Measurements from ENCODE around the gene KLHL40.

Gene KLHL40

DNA sequence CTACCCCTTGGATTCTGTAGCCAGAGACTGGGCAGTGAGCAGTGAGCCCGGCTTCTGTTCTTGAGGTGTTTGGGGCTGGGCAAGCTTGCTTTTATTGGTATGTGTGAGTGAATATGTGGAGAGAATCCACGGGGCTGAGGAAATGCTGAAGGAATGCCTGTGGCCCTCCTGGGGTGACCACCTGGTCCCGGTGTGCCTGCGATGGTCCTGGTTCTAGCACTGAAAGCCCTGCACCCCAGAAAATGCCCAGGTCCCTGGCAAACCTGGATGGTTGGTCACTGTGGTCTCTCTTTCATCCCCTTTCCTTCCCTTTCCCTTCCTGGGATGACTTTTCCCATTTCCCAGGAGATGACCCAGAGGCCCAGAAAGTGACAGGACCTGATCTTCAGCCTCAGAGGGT lies 27.7 kb upstream of the KLHL40 start:
- no peak for DNase-seq

DNA sequence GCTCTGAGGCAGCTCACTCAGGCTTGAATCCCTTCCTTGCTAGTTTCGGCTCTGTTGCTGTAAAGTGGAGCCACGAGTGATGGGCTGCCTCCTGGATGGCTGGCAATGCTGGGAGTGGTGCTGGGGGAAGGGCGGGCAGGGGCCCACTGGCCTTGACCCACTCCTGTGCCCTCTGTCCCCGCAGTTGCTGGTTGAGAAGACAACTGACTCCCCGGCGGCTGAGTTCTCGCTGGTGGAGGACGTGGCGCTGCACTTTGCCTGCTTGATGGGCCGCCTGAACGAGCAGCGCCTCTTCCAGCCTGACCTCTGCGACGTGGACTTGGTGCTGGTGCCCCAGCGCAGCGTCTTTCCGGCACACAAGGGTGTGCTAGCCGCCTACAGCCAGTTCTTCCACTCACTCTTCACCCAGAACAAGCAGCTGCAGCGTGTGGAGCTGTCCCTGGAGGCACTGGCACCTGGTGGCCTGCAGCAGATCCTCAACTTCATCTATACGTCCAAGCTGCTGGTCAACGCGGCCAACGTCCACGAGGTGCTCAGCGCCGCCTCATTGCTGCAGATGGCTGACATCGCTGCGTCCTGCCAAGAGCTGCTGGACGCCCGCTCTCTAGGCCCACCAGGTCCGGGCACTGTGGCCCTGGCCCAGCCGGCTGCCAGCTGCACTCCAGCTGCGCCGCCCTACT lies 27.1 kb upstream of the KLHL40 start:
- no peak for DNase-seq

DNA sequence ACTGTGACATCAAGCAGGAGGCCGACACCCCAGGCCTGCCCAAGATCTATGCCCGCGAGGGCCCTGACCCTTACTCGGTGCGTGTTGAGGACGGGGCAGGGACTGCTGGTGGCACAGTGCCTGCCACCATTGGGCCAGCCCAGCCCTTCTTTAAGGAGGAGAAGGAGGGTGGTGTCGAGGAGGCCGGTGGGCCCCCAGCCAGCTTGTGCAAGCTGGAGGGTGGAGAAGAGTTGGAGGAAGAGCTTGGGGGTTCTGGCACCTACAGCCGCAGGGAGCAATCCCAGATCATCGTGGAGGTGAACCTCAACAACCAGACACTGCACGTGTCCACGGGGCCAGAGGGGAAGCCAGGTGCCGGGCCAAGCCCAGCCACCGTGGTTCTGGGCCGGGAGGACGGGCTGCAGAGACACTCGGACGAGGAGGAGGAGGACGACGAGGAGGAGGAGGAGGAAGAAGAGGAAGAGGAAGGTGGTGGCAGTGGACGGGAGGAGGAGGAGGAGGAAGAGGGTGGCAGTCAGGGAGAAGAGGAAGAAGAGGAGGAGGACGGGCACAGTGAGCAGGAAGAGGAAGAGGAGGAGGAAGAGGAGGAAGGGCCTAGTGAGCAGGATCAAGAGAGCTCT lies 26.5 kb upstream of the KLHL40 start:
- DNase-seq = no peak

DNA sequence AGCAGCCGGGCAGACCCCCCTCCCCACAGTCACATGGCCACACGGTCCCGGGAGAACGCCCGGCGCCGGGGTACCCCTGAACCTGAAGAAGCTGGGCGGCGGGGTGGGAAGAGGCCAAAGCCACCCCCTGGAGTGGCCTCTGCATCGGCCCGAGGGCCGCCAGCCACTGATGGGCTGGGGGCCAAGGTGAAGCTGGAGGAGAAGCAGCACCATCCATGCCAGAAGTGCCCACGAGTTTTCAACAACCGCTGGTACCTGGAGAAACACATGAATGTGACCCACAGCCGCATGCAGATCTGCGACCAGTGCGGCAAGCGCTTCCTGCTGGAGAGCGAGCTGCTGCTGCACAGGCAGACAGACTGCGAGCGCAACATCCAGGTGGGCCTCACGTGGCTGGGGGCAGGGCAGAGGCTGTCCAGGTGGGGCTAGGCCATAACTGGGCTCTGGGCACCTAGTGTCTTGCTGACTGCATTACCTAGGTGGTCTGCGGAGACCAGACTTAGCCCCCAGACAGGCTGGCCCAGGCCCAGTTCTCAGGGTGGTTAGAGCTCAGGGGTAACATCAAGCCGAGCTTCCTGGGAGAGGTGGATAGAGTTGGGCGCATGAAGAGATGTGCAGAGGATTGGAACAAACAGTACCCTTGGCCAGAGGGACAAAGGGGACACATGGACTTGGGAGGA lies 25.7 kb upstream of the KLHL40 start:
- no peak for DNase-seq

DNA sequence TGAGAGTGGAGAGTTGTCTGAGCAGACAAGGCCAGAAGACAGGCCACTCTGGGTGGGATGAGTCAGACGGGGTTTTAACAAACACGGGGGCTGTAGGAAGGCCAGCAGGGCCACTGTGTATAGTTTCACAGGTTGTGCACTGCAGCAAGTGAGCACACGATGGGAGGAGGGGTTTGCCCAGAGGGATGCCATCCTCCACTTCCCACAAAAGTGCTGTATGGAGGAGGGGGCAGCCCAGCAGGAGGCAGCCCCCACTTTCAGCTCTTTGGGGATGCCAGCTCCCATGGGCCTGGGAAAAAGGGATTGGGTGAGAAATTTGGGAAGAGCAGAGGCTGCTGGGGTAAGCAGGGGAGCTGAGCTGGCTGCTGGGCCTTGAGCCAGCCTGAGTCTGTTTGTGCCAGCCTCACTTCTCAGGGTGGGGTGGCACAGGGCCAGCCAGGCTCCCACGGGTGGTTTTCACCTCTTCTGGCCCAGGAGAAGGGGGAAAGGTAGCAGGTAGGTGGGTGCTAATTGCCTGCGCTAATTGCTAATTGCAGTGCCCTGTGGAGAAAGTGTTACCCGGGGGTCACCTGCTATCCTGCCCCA lies 25.1 kb upstream of the KLHL40 start:
- no peak for DNase-seq

DNA sequence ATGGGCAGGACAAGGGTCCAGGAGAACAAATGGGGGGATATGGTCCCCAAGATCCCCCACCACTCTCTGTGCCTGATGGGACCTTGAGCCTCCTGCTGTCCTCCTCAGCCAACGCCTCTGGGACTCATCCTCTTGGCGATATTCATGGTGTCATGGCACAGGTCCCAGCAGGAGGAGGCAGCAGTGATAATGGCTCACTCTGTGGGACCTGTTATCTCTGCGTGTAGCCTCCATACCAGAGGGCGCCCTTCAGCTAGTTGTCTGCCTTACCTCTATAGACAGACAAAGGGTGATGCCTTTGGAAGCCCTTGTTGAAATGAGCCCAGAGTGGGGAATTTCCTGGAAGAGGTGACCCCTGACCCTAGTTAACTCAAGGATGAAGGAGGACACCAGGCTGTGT lies 24.4 kb upstream of the KLHL40 start:
- DNase-seq = no peak

DNA sequence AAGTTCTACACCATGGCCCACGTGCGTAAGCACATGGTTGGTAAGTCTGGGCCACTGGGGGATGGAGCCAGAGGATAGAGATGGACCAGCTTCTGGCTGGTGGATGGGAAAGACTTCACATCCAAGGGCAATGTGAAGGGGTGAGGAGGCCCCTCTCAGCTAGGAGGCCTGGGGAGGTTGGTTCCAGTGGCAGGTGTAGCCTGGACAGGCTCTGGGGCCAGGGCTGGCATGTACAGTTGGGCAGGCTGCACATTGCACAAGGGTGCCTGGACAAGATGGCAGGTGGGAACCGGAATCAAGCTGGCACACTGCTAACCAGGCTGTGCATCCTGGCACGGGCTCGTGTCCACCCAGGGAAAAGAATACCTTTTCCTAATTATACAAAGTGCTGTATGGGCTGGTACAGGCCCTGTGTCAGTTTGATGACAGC lies 23.7 kb upstream of the KLHL40 start:
- DNase-seq = no peak

DNA sequence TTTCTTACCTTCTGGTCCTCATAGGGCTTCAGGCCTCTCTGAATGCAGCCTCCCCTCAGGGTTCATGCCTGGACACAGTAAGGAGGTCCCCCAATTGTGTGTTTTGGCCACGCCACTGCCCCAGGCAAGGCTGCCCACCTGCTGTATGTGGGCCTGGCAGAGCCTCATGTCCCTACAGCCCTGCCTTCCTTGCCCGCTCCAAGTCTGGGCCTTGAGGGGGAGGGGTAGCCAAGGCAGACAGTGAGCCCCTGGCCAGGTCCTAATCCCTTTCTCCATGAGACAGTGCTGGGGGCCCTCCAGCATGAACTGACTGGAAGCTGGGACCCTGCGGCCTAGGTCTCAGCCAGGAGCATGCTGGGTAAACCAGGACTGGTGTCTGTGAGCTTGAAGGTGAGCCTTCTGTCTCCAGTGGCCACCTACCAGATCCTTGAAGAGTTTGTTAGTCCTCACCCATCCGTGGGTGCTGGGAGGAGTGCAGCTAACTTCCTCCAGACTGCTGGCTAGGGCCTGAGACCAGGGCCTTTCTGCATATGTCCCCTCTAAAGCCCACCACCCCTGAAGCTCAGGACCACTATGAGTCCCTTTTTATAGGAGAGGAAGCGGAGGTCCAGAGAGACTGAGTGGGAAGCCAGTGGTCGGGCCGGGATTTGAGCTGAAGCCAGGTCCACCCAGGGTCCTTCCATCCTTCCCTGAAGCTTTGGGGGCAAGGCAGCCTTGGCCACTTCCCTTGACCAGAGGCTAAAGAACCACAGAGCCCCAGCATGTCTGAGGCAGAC lies 23.1 kb upstream of the KLHL40 start:
- no peak for DNase-seq

DNA sequence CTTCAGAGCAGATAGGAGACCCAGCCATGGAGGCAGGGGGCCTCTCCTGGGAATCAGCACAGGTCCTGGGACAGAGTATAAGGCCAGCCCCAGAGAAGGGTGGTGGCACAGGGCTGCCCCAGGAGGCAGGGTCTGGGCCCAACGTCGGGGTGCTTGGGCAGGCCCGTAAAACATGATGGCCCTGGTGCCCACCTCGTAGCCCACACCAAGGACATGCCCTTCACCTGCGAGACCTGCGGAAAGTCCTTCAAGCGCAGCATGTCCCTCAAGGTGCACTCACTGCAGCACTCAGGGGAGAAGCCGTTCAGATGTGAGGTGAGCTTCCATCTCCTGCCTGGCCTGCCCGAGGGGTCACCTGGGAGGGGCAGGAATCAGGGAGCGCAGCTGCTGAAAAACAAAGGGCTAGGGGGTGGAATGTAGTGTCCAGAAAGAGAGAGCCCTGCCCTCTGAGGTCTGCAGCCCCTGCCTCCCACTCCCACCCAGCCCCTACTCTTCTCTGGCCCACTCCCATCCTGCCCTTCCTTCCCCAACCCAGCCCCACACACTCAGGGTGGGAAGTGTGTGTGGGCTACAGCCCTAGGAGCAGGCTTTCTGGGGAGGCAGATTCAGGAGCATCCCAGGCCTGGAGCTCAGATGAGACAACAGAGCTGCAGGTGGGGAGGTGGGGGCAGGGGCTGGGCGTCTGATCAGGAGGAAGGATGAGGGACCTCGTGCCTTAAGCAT lies 22.4 kb upstream of the KLHL40 start:
- no peak for DNase-seq

DNA sequence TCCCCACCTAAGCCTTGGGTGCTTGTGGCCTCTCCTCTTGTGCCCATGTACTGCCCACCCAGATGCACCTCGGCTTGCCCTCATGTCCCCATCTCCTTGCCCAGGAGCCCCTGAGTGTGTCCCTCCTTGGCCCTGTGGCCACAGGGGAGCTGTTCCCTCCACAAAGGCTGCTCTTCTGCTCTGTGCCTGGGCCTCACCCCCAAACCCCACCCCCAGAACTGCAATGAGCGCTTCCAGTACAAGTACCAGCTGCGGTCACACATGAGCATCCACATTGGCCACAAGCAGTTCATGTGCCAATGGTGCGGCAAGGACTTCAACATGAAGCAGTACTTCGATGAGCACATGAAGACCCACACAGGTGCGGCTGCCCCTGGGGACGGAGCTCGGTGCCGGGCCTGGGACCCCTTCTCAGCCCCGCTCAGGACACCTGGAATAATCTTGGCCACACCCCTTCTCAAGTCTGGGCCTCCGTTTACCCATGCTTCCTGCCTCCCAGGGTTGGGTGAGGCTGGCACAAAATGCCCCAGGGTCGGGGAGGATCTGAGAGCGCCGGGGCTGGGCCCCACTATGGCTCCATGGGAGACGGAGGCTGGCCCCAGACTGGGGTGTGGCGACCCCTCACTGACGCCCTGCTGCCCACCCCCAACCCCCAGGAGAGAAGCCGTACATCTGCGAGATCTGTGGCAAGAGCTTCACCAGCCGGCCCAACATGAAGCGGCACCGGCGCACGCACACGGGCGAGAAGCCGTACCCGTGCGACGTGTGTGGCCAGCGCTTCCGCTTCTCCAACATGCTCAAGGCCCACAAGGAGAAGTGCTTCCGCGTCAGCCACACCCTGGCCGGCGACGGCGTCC lies 21.5 kb upstream of the KLHL40 start:
- DNase-seq = no peak

DNA sequence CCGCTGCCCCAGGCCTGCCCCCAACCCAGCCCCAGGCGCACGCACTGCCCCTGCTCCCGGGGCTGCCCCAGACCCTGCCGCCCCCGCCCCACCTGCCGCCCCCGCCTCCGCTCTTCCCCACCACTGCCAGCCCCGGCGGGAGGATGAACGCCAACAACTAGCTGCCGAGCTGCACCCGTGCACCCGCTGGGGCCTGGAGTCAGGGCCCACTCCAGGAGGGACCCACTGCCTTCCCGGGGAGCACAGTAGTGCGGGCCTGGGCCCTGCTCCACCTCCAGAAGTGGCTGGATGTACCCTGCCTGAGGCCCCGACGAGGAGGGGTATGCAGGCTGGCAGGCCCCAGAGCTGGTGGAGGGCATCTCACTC lies 20.9 kb upstream of the KLHL40 start:
- no peak for DNase-seq

DNA sequence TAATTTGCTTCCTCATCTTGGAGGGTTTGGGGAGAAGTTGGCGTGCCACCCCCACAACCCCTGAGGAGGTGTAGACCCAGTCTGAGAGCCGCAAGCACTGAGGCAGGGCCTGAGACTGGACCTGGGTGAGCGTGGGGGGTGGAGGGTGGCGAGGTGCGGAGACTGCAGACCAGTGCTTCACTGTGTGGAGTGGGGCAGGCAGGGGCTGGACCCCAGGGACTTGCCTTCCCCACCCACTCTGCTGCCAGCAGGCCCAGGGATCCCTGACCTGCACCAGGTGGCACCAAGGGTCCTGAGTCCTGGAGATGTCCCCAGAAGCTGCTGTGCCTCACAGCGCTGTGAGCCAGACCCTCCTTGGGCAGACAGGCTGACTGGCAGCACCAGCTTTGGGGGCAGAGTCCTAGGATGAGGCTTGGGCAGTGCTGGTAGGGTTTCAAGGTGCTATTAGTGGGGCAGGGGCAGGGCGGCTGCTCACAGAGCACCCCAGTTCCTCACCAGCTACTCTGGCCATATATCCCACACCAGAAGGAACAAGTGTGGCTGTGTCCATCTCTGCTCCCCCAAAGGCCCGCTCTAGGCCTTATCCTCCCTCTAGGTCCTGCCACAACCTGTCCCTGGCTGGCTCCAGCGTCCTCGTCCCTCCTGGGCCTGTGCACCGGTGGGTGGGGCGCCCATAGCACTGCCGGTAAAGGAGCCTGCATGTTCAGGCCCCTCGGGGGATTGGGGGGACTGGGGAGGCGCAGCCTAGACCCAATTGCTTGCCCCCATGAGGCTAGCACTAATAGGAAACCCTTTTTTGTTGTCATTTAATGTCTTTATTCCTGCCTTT lies 20.1 kb upstream of the KLHL40 start:
- no peak for DNase-seq

DNA sequence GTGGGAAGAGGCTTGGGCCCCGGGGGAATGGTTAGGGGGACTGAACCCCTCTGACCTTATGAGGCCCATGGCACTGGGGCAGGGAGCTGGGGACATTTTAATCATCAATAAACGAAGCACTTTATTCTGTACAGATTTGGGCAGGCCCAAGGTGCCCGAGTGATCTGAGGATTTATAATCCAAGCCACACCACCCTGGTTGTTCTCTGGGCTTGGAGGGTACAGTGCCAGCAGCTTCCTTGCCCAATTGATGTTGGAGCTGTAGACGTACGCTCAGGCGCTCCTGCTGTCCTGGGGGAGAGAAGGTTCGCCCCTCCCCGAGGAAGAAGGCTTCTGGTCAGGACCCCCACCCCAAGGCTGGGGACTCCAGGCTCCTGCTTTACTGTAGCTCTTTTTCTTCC lies 19.3 kb upstream of the KLHL40 start:
- DNase-seq = no peak

DNA sequence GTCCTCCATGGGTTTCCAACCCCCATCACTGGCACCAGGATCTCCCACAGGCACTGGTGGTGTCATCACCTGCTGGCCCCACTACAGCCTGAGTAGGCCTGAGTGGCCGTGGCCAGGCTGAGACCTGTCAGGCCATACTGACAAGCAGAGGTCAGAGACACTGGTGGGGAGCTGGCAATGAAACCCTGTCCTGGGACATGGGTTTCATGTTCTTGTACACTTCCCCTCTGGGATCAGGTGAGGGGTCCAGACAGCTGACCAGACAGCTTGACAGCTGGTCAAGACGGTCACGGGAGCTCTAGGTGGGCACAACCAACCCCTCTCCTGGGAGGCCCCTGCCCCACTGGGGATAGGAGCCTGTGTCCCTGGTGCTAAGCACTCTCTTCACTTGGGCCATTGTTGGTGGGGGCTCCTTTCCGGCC lies 18.7 kb upstream of the KLHL40 start:
- no peak for DNase-seq

DNA sequence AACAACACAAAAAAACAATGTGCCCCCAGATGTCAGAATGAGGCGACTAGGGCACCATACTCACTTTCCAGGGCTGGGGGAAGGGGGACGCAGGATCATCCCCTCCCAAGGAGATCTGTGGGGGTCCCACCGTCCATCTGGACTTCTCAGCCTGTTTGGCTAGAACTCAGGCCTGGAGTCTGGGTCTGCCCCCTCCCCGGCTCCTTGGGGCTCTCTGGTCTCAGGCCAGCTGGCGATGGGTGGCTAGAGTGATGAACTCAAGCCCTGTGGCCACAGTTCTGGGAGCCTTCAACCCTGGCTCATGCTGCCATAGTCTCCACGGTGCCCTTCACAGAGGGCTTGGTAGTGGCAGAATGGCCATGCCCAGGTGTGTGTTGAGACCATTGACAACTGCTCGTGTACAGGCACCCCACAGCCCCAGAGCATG lies 18.2 kb upstream of the KLHL40 start:
- no peak for DNase-seq

DNA sequence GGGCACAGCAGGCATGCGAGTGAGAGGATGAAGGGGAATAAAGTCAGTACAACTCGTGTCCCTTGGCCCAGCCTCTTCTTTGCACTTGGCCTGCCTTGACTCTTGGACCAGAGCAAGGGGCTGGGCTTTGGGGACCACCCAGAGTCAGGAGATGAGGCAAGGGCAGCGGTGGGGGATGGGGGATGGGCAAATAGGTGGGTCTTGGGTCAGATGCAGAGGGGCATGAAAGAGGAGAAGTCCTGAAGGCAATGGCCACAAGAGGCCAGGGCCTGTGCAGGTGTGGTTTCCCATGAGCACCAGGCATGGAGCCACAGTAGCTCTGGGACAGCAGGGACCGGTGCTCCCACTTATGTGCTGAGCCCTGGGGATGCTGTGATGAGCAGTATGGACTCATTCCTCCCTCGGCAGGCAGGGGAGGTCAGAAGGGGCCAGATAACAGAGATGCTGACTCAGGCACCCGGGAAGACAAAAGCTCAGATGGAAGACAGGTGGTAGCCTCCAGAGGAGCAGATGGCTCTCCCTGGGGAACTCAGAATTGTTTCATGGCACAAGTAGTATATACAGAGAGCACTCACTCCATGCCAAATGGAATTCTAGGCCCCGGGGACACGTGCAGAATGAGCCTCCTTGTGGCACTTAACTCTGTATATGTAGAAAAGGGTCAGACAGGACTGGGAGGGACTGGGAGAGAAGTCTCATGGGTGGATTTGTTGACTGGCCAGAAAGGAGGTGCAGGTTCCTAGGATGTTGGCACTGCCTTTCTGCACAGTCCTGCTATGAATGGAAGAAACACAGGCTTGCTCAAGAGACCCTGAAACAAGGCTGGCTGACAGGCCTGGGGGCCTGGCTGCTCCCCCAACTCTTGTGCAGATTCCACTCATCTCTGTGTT lies 17.6 kb upstream of the KLHL40 start:
- DNase-seq = no peak

DNA sequence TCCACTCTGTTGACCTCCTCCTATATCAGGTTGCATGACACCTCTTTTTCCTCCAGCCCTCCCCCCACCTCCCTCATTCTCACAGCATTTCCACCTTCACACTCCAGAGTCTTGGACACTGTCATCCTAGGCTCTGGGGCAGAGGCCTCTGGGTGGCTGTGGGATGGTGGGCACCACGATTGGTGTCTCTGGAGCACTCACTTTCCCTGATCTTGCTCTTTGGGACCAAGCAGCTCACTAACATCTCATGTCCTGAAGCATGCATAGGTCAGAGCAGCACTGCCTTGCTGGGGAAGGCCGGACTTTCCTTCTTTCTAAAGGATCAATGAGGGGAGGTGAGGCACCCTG lies 16.9 kb upstream of the KLHL40 start:
- no peak for DNase-seq

DNA sequence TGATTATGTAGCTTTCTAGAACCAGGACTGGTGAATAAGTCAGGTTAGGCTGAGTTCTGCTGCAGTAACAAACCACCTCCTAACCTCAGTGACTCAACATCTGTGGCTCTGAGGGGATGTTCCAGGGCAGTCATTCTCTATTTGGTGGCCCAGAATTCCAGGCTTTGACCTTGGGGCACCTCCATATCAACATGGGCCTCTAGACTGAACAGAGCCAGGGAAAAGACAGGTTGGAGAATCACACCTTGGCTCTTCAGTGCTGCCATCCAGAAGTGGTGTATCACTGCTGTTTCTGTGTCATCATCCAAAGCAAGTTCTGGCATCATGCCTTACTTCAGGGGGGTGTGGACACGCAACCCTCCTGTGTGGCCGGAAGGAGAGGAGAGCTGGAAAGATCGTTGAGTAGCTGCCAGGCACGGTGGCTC lies 16.5 kb upstream of the KLHL40 start:
- no peak for DNase-seq

DNA sequence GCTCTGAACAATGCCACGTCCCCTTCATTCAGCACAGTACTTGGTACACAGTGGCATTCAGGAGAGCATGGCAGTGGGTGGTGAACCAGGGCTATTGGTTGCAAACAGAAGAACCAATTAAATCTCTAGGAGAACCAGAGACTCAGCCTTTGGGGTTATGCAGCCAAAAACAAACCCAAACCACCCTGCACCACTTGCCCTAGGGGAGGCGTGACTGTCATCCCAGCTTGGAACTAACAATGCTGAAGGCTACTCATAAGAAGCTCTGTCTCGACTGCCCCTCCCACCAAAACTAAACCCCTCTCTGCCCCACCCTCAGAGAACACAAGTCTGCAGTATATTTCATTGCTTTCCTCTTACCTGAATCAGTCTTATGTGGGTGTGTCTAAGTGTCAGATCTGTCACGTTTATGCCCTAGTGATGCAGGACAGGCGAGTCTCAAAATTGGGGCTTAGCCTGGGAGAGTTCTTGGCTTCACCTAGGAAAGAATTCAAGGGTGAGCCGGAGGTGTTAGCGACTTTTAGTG lies 15.2 kb upstream of the KLHL40 start:
- DNase-seq = no peak

Measured in CD4-positive, alpha-beta T cell treated with Interleukin-17A for 1 hour (primary cell).